ENCODE results near the gene MPZ. TPM values are rescaled to one million over a fixed set of nuclear protein-coding genes. Genes with fewer than 3 reads are reported as not detected.

MPZ gene
- 1 to 10 TPM in 2 of 4 donors, under 1 TPM in 2; 0.67 to 1.9 (median 0.93) TPM for total RNA-seq

GRCh38 chr1:161309868-161310267 lies at the start of gene MPZ:
MPZ (minus strand) TSS chr1:161309968; CDS start chr1:161309905, 63 bp downstream.
- no peak within 1 kb of the TSS for H3K4me3 ChIP-seq (replicated peaks in 1 of 3)

GRCh38 chr1:161359291-161359690 lies 49.5 kb upstream of the MPZ start:
- no peak for DNase-seq
- intact Hi-C loops (cut with DNase I) = no loop called here
- Histone ChIP-seq H3K27me3 (no peaks in the 10 kb centered on the region), H3K27ac (no peak overlapping the region), H3K9me3 (no peaks in the 10 kb centered on the region), H3K36me3 (peaks cover 6 to 8% of the 10 kb centered on the region in 2 donors), H3K4me1 (no peaks in the 10 kb centered on the region), H3K4me3 (replicated peaks in 1 of 3) (no peak overlapping the region)
- no peak for TF ChIP-seq POLR2A (IDR thresholded peaks at IDR 0.05)
- TF ChIP-seq CTCF (IDR thresholded peaks at IDR 0.05) = no peak

More at GRCh38 chr1:161309868-161310267, at the start of gene MPZ:
- no peaks in the 10 kb centered on the region for H3K27me3 ChIP-seq
- peaks cover 14 to 16% of the 10 kb centered on the region in 2 donors for H3K4me1 ChIP-seq
- intact Hi-C loops (cut with DNase I) = loop anchor here (5.0 to 10.0 kb wide), 2 partner anchors 75 to 83 kb away; partner anchors contain the start of gene TOMM40L
- no peak within 1 kb of the TSS for H3K27ac ChIP-seq
- 29 to 59% methylated on average over 2 of the region's 2 CpGs for WGBS, 2 donors
- H3K9me3 ChIP-seq = no peaks in the 10 kb centered on the region
- no peaks in the 10 kb centered on the region for H3K36me3 ChIP-seq
- no peak for DNase-seq
- TF ChIP-seq POLR2A (IDR thresholded peaks at IDR 0.05) (no peak), CTCF (IDR thresholded peaks at IDR 0.05) (no peak)

- Histone ChIP-seq H3K4me1 (no peaks in the 10 kb centered on the region), H3K27ac (no peak overlapping the region), H3K9me3 (no peaks in the 10 kb centered on the region), H3K36me3 (no peaks in the 10 kb centered on the region), H3K4me3 (replicated peaks in 1 of 3) (no peak overlapping the region), H3K27me3 (no peaks in the 10 kb centered on the region)
- intact Hi-C loops (cut with DNase I) = no loop called here
- whole genome bisulfite sequencing, 2 donors = 92 to 96% methylated on average over 8 of the region's 8 CpGs
- no peak for DNase-seq
- TF ChIP-seq POLR2A (IDR thresholded peaks at IDR 0.05) (no peak), CTCF (IDR thresholded peaks at IDR 0.05) (no peak)
Observed at GRCh38 chr1:161357073-161357472, 47.3 kb upstream of the MPZ start.

DNA sequence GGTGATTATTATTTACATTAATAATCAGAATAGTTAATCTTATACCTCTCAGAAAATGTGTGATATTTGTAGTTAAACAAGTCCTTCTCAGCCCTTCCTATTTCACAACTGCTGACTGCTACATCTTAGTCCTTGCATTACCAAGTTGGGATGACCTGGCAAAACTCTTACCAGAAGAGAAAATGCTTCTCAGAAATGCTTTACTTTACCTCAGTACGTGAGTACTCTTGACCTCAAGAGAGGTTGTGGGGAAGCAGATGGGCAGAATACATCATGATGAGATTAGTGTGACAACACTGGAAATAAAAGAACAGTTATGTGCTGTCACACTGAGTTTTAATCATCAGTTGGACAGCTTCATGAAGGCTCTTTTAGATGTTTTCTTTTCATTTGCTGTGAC lies 41.7 kb upstream of the MPZ start:
- intact Hi-C loops (cut with DNase I) = no loop called here
- Histone ChIP-seq H3K36me3 (no peaks in the 10 kb centered on the region), H3K27ac (no peak overlapping the region), H3K27me3 (no peaks in the 10 kb centered on the region), H3K4me3 (replicated peaks in 1 of 3) (no peak overlapping the region), H3K4me1 (peaks cover 0 to 4% of the 10 kb centered on the region in 2 donors), H3K9me3 (no peaks in the 10 kb centered on the region)
- WGBS, 2 donors = 53 to 74% methylated on average over 1 of the region's 1 CpG
- DNase-seq = no peak
- no peak for TF ChIP-seq POLR2A (IDR thresholded peaks at IDR 0.05)
- TF ChIP-seq CTCF (IDR thresholded peaks at IDR 0.05) = no peak

DNA sequence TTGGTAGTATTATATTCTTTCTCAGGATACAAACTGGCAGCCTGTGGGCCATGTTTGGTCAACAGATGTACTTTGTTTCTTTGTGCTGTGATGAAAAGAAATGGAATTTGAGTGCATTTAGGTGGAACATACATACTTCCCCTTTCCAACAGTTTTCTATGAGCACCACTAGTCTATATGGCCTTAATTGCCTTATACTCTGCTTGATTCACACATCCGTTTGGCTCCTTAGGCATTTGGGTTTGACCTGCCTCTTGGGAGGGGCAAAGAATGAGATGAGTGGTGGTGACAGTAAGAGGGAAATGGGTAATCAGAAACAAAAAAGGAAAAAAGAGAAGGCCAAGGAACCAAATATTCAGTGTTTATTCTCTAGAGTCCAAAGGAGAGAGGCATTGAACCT lies 40.9 kb upstream of the MPZ start:
- TF ChIP-seq POLR2A (IDR thresholded peaks at IDR 0.05) (no peak), CTCF (IDR thresholded peaks at IDR 0.05) (no peak)
- no peaks in the 10 kb centered on the region for H3K27me3 ChIP-seq
- no peaks in the 10 kb centered on the region for H3K9me3 ChIP-seq
- H3K4me1 ChIP-seq = peaks cover 0 to 4% of the 10 kb centered on the region in 2 donors
- H3K36me3 ChIP-seq = no peaks in the 10 kb centered on the region
- DNase-seq = no peak
- H3K4me3 ChIP-seq (replicated peaks in 1 of 3) = no peak overlapping the region
- intact Hi-C loops (cut with DNase I) = no loop called here
- no peak overlapping the region for H3K27ac ChIP-seq
- WGBS, 2 donors = 86 to 95% methylated on average over 1 of the region's 1 CpG

All from thyroid gland (tissue), 4 donors.